Stimulated activated CD4-positive, alpha-beta T cell treated with anti-CD3 and anti-CD28 coated beads, Interleukin-2, amount 100 ng/mL, for 48 hours (primary cell): ENCODE results near the gene YIPF2.
A peak's percentile ranks its signal among the peaks of the same experiment; 100 is the strongest.

Experiments
- DNase-seq, 2 donors: peaks; one replicate each; pipeline ENCODE4 v3.0.0-alpha.2; 2020

YIPF2 gene

DNA sequence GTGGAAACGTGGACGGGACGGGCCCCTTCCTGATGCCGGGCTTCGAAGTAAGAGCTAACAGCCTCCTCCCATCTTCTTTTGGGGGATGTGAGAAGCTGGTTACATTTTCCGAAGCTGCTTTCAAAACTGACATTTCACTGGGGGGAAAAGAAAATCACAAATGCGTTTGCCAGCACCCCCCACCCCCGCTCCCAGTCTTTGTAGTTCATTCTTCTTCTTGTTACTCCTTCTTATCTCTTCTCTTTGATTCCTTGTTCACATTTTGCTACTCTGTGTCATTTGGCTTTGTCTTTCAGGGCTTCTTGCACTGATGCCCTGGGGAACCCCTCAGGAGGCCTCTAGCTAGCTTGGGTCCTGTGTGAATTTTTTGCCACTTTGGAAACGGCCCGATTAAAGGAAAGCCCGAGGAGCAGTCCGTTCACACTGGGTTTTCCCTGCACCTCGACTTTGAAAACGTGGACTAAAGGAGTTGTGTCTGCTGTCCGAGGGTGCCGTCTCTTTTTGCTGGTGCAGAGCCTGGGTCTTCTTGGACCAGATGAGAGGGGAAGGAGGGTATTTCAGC lies 55.8 kb downstream of the YIPF2 start:
- peak in 1 of 2 donors; percentile 13 for DNase-seq
